Measurements from ENCODE around the gene RHBDD3.

Gene RHBDD3

DNA sequence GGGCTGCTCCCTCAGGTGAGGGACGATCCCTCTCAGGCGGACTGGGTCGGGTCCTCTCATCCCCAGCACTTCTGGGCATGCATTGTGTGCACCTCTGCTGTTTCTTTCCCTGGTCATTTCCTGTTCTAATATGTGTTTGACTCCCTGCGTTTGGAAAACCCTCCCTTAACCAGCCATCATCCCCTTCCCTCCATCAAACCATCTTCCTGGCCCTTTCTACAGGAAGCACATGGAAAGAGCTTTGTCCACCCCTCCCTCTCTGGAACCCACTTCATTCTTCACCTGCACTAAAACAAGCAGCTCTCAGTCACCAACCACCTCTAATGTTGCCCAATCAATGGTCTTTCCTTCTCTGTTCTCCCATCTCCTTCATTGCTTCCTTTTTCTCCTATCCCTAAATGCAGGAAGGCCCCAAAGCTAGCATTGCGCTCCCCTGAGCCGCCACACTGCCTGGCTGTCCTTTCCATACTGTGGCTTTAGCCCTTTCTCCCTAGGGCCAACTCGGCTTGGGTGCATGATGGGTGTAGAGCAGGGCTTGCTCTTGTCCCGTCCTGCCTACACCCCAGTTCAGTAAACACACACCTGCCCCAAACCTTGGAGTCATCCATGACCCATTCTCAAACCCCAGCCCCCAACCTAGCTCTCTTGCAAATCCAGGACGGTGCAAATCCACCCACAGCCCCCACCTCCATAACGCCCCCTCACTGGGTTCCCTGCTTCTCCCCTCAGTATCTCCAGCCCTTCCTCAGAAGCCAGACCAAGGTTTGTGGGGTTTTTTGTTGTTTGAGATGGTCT is 33.2 kb upstream of the RHBDD3 start:
- DNase-seq (ENCODE audit: low read depth, low spot score): no peak
- ChIA-PET CTCF (interaction anchor here (2.9 kb wide), 1 partner anchor 58 kb away, joined by 14 read pairs; no protein-coding TSS in a partner anchor), POLR2A (interaction anchor here (1.1 kb wide), 1 partner anchor 13 kb away, joined by 3 read pairs; no protein-coding TSS in a partner anchor)
- TF ChIP-seq, protein P1, sequence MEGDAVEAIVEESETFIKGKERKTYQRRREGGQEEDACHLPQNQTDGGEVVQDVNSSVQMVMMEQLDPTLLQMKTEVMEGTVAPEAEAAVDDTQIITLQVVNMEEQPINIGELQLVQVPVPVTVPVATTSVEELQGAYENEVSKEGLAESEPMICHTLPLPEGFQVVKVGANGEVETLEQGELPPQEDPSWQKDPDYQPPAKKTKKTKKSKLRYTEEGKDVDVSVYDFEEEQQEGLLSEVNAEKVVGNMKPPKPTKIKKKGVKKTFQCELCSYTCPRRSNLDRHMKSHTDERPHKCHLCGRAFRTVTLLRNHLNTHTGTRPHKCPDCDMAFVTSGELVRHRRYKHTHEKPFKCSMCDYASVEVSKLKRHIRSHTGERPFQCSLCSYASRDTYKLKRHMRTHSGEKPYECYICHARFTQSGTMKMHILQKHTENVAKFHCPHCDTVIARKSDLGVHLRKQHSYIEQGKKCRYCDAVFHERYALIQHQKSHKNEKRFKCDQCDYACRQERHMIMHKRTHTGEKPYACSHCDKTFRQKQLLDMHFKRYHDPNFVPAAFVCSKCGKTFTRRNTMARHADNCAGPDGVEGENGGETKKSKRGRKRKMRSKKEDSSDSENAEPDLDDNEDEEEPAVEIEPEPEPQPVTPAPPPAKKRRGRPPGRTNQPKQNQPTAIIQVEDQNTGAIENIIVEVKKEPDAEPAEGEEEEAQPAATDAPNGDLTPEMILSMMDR (IDR thresholded peaks at IDR 0.05; ENCODE audit: insufficient read depth, low read length, missing control alignments): no peak
- H3K4me3 ChIP-seq (ENCODE audit: low read depth, low read length): no peak overlapping the region

DNA sequence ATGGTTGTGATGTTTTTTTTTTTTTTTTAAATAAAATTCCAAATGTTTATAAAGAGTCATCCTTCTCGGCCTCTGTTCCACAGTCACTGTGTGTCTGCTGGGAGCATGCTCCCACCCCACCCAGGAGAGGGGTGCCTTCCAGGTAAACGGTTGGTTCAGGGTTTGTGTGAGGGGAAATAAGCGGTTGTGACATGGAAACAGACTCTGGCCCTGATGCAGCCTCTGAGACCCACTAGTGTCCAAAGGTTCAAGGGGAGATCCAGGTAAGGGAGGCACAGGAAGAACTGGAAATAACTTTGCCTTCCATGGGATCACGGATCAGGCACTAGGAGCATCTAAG is 32.7 kb upstream of the RHBDD3 start:
- TF ChIP-seq, protein P1 (IDR thresholded peaks at IDR 0.05; ENCODE audit: insufficient read depth, low read length, missing control alignments): no peak
- no peak overlapping the region for H3K4me3 ChIP-seq (ENCODE audit: low read depth, low read length)
- POLR2A ChIA-PET: no interaction called here
- CTCF ChIA-PET: interaction anchor here (2.9 kb wide), 1 partner anchor 59 kb away, joined by 14 read pairs; no protein-coding TSS in a partner anchor
- DNase-seq (ENCODE audit: low read depth, low spot score): no peak

DNA sequence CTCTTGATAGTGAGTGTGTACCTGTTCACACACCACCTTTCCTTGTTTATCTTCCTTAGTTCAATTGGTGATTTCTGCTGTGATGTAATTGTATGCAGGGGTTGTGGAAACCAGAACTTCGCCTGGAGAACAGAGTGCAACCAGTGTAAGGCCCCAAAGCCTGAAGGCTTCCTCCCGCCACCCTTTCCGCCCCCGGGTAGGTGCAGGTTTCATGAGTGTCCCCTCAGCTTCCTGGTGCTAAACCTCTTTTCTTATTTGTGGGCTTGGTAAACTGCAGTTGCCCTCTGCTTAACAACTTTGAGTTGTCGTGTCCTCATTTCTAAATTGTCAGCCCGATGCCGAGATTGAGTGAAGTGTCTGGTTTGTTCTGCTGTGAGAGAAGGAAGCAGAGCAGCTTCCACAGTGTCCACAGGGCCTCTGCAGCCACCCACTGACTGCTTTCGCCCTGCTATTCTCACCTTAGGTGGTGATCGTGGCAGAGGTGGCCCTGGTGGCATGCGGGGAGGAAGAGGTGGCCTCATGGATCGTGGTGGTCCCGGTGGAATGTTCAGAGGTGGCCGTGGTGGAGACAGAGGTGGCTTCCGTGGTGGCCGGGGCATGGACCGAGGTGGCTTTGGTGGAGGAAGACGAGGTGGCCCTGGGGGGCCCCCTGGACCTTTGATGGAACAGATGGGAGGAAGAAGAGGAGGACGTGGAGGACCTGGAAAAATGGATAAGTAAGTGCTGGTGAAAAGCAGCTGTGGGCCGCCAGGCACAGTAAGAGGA is 31.5 kb upstream of the RHBDD3 start:
- CTCF ChIA-PET: interaction anchor here (2.9 kb wide), 1 partner anchor 60 kb away, joined by 14 read pairs; no protein-coding TSS in a partner anchor
- H3K4me3 ChIP-seq (ENCODE audit: low read depth, low read length): no peak overlapping the region
- no peak for DNase-seq (ENCODE audit: low read depth, low spot score)
- TF ChIP-seq, protein P1 (IDR thresholded peaks at IDR 0.05; ENCODE audit: insufficient read depth, low read length, missing control alignments): no peak
- POLR2A ChIA-PET: no interaction called here

DNA sequence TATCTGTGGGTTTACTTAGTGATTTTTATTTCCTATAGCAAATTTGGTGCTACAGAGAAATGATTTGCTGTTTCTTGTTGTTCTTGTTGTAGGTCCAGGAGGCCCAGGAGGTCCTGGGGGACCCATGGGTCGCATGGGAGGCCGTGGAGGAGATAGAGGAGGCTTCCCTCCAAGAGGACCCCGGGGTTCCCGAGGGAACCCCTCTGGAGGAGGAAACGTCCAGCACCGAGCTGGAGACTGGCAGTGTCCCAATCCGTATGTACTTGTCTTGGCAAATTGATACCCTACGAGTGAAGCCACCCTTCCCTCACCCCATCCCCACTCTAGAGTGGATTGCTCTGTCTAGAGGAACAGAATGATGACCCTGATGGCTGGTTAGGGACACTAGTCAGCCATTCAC is 30.9 kb upstream of the RHBDD3 start:
- no peak for DNase-seq (ENCODE audit: low read depth, low spot score)
- TF ChIP-seq, protein P1 (IDR thresholded peaks at IDR 0.05; ENCODE audit: insufficient read depth, low read length, missing control alignments): no peak
- ChIA-PET POLR2A (no interaction called here), CTCF (interaction anchor here (1.1 to 2.9 kb wide), 3 partner anchors 14 to 61 kb away, joined by 3 to 14 read pairs (median 3); no protein-coding TSS in a partner anchor)
- H3K4me3 ChIP-seq (ENCODE audit: low read depth, low read length): no peak overlapping the region

DNA sequence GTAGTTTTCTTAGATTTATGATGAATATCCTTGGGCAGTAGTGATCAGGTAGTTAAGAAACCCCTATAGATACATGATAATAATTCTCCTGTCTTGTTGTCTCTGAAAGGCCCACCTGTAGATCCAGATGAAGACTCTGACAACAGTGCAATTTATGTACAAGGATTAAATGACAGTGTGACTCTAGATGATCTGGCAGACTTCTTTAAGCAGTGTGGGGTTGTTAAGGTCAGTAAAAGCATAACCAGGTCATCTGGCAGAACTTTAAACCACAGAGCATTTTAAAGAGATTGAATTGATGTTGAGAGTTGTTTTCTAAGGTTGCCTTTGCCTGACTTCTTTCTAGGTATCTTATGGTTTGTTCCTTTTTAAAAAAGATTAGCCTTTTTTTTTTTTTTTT is 24.6 kb upstream of the RHBDD3 start:
- ChIA-PET CTCF (interaction anchor here (2.0 kb wide), 1 partner anchor 13 kb away, joined by 5 read pairs; the partner anchor contains the start of gene GAS2L1), POLR2A (no interaction called here)
- TF ChIP-seq, protein P1 (IDR thresholded peaks at IDR 0.05; ENCODE audit: insufficient read depth, low read length, missing control alignments): no peak
- H3K4me3 ChIP-seq (ENCODE audit: low read depth, low read length): no peak overlapping the region
- DNase-seq (ENCODE audit: low read depth, low spot score): no peak

DNA sequence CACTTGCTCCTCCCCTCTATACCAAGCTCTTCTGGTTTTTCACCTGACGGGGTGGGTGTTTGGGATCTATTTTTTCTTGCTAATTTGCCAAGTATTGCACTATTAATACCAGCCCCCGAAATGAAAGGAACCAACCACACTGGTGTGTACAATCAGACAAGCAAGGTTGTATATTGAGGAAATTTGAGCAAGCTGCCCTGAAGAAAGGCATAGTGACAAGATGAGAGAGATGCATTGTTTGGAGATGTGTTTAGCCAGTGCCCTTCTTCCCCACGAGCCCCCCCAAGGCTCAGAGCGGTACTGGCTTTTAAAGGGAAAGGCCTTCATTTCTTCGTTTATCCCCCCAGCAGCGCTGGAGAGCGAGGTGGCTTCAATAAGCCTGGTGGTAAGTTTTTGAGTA is 23.4 kb upstream of the RHBDD3 start:
- ChIA-PET POLR2A (no interaction called here), CTCF (interaction anchor here (1.1 to 1.3 kb wide), 2 partner anchors 14 to 18 kb away, joined by 3 read pairs; no protein-coding TSS in a partner anchor)
- no peak for DNase-seq (ENCODE audit: low read depth, low spot score)
- no peak overlapping the region for H3K4me3 ChIP-seq (ENCODE audit: low read depth, low read length)
- TF ChIP-seq, protein P1 (IDR thresholded peaks at IDR 0.05; ENCODE audit: insufficient read depth, low read length, missing control alignments): no peak

All from AG04449 (cell line).